HG02938 (cell line): Measurements from ENCODE around the gene MYO1B.

Source experiments
- ATAC-seq: cut with Tn5 transposase; IDR thresholded peaks from one replicate; pipeline ENCODE4 v1.9.1; 2021; ENCODE audit warnings: mild to moderate bottlenecking, moderate library complexity; ENCODE audit not compliant: unreplicated experiment

The MYO1B gene

GRCh38 chr2:191255756-191256312 is 10.6 kb downstream of the MYO1B start:
- no peak for ATAC-seq

DNA sequence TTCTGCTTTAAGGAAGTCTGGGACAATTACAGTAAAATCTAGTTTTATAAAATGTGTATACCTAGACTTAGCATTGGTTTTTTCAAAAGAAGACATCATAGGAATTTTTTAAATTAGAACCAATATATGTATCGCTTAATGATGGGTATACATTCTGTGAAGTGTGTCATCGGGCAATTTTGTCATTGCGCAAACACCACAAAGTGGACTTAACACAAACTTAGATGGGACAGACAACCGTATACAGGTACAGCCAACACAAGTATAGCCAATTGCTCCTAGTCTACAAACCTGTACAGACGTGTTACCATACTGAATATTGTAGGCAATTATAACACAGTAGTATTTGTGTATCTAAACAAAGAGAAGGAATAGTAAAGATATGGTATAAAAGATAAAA is 12.7 kb downstream of the MYO1B start:
- no peak for ATAC-seq

DNA sequence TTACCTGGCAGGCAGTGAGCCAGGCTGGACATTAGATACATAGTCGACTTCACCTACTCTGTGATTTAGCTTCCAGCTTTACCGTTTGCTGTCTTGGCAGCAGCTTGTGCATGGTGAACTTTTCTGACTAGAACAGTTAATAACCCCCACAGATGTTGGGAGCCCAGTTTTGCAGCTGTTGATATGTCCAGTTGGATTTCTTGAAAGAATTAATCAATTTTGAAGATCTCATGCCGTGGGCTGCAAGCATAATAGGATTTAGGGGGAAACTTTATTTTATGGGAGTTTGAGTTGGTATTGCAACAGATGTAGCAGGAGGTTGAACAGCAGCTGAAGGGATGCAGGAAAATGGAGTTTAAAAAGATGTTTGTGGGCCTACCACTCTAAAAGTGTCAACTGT is 13.8 kb downstream of the MYO1B start:
- ATAC-seq: no peak

- ATAC-seq: no peak
These were observed 17.2 kb downstream of the MYO1B start for GRCh38 chr2:191262436-191262835.

DNA sequence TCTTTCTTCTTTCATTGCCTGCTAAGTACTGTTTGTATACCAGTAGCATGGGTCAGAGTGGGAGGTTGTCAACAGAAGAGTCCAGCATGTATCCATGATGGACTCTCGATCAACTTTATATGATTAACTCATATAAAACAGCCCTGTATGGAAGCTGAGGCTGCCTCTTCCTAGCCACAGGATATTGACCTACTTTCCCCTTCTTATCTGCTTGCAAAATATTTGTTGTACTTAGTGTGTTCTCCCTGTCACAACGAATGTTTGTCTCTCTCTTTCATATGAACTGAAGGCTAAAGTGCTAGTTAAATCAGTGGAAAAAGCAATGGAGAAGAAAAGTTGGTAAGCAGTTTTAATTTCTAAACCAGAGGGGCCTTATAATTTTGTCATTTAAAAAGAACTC is 17.8 kb downstream of the MYO1B start:
- ATAC-seq: no peak

GRCh38 chr2:191264647-191265081 is 19.5 kb downstream of the MYO1B start:
- no peak for ATAC-seq

- no peak for ATAC-seq
These were observed 20.3 kb downstream of the MYO1B start for GRCh38 chr2:191265311-191266170.

DNA sequence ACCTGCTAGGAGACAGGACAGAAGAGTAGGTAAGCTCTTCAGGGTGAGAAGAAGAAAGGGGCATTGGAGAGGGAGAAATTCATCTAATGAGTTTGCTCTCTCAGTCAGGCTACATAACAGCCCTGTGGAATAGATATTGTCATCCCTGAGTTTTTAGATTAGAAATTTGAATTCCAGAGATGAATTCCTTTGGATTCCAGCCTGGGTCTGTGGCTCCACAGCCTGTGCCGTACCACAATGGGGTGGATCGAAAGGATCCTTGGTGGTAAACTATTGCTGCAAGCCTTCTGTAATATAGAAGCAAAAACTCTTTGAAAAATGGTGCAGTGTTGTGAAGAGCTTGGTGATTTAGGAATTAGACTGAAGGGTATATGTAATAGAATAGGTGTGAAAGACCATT is 21.0 kb downstream of the MYO1B start:
- no peak for ATAC-seq

GRCh38 chr2:191268596-191268995 is 23.4 kb downstream of the MYO1B start:
- no peak for ATAC-seq

DNA sequence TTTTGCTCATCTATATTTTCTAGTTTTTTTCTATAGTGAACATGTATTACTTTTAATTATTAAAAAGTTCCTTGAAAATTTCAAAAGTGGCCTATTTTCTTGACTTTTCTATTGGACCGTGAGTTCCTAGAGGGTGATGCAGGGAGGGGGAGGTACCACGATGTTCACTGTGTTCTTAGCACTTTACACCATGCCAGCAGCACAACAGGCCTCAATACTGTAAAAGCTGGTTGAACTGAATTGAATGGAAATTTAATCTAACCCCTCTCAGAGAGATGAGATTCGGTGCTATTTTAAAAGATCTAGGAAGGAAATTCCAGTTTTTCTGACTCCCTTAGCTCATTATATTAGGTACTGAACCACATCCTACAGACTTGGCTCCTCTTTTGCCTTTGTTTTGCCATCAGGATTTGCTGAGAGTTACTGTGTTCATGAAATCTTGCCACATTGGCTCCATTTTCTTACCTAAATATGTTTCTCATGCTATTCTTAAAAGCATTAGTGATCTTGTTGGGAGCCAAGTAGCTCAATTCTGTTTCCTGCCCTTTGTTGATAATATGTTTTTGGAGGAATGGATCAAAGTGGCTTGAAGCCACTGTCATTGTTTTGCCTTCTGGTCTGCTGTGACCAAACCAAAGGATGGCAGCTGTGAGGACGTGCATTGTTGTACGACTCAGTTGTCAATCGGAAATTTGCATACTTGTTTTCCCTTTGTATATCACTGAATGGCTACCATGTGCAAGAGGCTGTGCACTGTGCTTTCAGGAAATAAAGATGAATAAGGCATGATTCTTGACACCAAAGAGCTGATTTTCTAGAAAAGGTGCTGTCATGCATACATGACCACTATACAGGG is 25.3 kb downstream of the MYO1B start:
- ATAC-seq: no peak

GRCh38 chr2:191272064-191272463 is 26.9 kb downstream of the MYO1B start:
- ATAC-seq: no peak

DNA sequence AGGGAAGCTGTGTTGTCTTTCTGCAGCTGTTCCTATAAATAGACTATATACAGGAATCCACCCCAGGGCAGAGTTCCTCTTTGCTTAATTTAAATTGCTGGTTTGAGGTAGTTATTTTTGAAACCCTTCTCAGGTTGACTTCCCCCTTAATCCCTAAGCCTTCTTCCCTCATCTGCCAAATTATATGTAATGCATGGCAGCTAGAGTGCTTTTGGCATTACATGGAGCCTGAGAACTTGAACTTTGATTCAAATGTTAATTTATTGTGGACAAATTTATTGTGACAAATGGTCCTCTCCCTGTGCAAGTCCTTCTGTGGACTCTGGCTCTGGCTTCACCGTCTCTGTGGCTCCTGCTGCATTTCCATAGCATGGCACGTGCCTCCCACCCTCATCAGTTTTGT is 29.2 kb downstream of the MYO1B start:
- no peak for ATAC-seq

DNA sequence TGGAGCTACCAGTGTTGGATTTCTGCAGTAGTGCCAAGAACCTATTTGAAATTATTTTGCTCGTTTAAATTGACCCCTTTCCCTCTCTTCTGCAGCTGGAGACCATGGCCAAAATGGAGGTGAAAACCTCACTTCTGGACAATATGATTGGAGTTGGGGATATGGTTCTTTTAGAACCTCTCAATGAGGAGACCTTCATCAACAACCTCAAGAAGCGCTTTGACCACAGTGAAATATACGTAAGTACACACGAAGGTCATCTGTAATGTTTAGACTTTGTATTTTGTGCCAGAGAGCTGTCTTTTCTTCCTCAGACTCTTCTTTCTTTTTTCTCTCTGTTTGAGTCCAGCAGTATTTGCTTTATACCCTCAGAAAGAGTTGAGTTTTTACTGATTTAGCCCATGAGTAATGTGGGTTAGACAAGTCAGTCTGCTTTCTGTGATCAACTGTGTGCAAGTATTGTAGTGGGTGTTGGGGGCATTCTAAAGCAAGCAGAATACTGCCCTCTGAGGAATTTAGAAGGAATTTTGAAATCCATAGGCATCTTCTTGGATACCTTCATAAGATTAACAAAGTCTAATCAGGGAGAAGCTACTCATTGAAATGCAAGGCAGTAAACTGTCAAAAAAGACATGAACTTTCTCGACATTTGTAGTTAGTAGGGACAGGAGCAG is 31.7 kb downstream of the MYO1B start:
- ATAC-seq: no peak

DNA sequence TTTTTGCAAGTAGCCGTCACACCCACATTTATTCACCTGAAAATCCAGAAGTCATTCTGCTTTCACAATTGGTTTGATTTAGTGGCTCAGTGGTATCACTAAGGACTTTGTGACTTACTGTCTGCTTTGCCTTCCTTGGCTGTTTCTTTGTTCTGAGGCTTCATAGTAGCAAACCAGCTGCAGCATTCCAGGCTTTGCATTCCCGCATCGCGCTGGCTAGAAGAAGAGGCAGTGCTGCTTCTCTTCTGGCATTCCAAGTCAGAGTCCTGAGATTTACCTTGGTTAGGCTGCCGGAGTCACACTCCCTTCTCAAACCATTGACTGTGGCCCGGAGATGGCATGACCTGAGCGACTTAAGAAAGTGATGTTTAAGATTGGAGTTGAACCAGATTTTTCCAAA is 35.1 kb downstream of the MYO1B start:
- ATAC-seq: no peak

GRCh38 chr2:191280834-191281756 is 35.9 kb downstream of the MYO1B start:
- no peak for ATAC-seq

- no peak for ATAC-seq
These were observed 40.0 kb downstream of the MYO1B start for GRCh38 chr2:191285252-191285651.

GRCh38 chr2:191287820-191288219 is 42.6 kb downstream of the MYO1B start:
- ATAC-seq: no peak

DNA sequence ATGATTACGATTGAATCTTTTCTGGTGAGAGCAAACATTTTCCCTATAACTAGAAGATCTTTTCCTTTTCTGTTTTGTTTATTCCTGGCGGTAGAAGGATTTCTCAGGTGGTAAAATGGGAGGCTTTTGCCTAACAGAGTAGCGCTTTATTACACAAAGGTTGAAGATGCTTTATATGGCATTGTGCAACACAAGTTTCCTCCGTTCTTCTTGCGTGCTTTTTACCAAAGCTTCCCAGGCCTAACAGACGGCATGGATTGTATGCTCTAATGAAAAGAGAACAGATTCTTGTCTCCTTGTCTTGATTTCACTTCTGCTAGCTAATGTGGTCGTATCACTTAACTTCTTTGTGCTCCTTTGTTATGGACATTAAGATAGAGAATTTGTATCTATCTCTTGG is 43.8 kb downstream of the MYO1B start:
- ATAC-seq: no peak

- no peak for ATAC-seq
These were observed 46.3 kb downstream of the MYO1B start for GRCh38 chr2:191291471-191291870.

DNA sequence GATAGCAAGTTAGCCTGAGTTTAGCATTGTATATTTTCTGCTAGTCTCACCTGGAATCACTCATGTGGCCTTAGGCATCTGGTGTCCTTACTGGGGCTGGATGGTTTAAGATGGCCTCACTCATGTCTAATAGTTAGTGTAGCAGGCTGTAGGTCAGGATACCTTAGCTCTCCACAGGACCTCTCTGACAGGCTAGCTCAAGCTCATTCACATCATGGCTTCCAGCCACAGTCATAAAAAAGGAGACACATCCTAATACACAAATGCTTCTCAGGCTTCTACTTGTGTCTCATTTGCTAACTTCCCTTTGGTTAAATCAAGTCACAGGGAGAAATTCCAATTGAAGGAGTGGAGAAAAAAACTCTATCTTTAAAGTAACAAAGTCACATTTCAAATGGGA is 47.7 kb downstream of the MYO1B start:
- ATAC-seq: no peak
